ENCODE data around the gene GAPDHS. TPM values are rescaled to one million over a fixed set of nuclear protein-coding genes. Genes with fewer than 3 reads are reported as not detected.
A peak's percentile ranks its signal among the peaks of the same experiment; 100 is the strongest.

Gene GAPDHS
- 3.2 TPM in 1 of 2 replicates, not detected in the other for total RNA-seq (2014; rRNA removed; shearing (Covaris generic))

DNA sequence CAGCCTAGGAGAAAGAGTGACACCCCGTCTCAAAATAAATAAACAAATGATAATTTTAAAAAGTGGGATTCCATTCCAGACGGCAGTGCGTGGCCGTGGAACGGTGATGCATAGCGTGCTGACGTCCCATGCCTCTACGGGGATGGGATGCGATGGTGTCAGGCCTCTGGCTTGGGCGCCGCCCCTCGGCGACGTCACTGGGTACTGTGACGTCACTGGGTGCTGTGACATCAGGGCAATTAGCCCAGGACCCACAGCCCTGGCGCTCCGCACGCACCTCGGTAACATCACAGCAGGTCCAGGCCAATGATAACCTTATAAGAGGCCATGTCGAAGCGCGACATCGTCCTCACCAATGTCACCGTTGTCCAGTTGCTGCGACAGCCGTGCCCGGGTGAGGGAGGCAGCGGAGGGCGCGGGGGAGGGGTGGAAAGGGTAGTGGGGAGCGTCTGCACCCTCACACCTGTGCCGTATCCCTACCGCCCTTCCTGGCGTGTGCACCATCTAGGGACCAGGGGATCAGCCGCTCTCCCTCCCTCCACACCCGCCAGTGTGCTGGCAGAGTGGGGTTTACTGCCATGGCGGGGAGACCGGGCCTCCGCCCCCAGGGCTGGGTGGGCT lies at the start of gene GAPDHS:
Gene GAPDHS, plus strand, starts transcription at position 256 of the 621 bp plus-strand sequence. Its CDS starts 72 bp downstream, at position 328.
- in situ Hi-C loops (cut with HindIII; ENCODE audit: low sequenced_read_pairs), result no loop called here

DNA sequence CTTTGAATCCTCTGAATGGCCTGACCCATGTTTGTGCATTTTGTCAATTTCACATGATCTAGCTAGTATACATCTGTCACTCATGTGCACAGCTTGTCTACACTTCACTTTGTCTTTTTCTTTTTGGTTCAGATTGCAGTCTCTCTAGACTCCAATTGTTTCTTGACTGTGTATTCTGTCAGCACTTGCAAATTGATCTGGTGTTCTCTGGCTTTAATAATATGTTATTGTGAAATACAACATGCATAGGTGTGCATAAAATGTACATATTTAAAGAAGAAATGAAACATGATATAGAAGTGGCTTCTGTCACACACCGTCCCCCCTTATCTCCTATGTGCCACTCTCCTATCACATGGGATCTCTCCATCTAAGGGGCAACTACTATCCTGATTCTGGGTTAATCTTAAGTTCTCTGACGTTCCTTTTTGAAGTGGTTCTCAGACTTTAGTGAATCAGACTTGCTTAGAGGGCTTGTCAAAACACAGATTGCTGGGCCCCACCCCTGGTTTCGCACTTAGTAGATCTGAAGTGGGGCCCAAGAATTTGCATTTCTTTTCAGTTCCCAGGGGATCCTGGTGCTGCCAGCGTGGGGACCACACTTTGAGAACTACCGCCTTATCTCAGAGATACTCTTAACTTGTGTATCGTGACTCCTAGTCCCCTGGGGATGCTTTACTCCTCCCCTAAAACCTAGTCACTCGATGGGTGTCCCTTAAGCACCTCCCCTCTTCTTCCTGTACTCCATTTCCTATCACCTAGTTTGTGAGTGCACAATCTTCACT lies 48.8 kb upstream of the GAPDHS start:
- in situ Hi-C loops (cut with HindIII; ENCODE audit: low sequenced_read_pairs), result no loop called here
- DNase-seq (ENCODE audit: low spot score), result no peak

More for the DNA sequence above, at the start of gene GAPDHS:
- no peak for DNase-seq (ENCODE audit: low spot score)

DNA sequence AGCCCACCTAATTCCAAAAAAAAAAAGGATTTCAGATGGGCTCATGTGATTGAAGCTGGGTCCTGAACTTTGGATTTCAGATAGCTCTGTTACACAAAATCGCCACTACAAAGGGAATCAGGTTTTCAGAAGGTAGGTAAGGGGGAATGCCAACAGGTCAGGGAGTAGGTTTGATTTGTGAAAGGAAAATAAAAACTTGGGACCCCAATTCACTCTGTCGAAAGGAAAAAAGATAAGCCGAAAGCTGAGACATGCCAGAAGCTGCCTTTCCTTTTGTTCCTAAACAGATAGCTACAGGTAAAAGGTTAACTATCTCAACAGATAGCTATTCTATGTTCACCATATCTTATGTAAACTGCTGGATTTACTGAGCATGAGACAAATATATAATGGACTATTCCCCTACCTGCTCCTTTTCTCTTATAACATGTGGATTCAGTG lies 47.0 kb upstream of the GAPDHS start:
- in situ Hi-C loops (cut with HindIII; ENCODE audit: low sequenced_read_pairs), result no loop called here
- no peak for DNase-seq (ENCODE audit: low spot score)

DNA sequence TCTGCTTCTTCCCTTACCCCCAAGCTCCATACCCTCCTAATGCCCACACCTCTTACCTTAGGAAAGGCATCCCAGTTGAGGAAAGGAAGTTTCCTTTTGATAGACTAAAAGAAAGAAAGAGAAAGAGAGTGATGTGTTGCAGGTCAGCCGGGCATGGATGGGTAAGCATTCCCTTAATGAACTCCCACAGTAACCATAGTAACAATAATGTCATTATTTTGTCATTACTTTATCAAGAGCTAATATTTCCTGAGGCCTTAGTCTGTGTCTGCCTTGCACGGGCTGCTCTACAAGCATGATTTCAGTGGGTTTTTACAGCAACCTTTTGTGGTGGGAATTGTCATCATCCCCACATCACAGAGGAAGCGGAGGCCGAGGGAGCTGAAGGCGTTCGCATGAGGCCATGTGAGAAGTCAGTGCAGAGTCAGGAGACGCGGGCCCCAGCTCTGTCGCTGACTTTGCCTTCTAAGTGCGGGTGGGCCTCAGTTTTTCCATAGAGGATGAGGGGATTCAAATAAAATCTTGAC lies 45.5 kb upstream of the GAPDHS start:
- in situ Hi-C loops (cut with HindIII; ENCODE audit: low sequenced_read_pairs), result no loop called here
- DNase-seq (ENCODE audit: low spot score), result no peak

DNA sequence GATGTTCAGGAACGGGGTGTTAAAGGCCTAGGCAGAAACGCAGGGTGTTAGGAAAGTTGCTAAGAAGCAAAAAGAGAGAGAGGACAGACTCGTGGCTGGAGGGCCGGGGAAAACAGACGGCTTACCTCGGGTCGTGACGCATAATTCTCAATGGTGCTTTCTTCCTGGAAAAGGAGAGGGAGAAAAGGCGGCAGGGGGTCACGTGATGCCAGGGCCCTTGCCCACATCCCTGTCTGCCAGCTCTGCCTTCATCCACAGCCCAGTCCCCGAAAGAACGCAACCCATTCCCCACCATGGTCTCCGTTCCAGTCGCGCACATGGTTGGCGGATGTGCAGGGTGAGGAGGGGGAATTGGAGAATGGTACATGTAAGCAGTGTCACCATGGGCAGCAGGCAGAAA lies 44.6 kb upstream of the GAPDHS start:
- in situ Hi-C loops (cut with HindIII; ENCODE audit: low sequenced_read_pairs), result no loop called here
- DNase-seq (ENCODE audit: low spot score), result no peak

DNA sequence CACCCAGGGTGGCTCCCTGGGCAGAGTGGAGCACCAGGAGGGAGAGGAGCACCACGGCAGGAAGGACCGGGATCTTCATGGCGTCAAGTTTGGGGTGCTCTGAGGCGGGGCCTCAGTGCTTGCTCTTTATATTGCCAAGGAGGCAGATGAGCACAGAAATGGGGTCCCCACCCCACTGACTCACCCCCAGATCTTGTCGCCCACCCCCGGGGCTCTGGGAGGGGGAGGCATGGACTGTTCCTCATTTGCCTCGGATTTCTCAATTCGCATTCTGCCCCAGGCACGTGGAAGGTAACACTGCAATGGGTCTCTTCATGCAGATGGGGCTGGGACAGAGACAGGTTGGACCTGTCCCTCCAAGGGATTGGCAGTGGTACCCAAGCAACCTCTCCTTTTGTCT lies 42.9 kb upstream of the GAPDHS start, which contains the start of gene KRTDAP:
Gene KRTDAP, minus strand, starts transcription at position 101 of the 400 bp plus-strand sequence. Its CDS starts 22 bp downstream, at position 79.
- in situ Hi-C loops (cut with HindIII; ENCODE audit: low sequenced_read_pairs), result no loop called here
- DNase-seq (ENCODE audit: low spot score), result no peak

DNA sequence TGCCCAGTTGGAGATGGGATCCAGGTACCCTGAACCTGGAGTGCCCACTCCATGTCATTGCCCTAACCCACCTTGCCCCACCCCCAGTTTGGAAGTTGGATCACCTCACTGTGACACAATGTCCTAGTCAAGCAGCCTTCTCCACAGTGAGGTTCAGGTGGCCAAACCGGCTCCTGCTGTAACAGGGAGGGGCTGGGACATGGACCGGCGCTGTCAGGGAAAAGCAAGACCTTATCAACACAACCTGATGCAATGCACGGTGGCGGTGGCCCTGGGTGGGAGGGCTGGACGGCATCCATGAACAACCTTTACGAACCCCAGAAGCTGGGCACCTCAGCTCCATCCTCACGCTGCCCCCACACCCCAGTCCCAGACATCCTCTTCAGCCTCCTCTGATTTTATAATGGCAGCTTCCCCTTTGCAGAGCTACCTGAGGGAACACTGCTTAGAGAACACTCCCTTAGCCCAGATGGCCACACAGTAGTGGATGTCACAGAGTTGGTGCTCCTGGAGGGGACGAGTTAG lies 41.4 kb upstream of the GAPDHS start:
- DNase-seq (ENCODE audit: low spot score), result no peak
- in situ Hi-C loops (cut with HindIII; ENCODE audit: low sequenced_read_pairs), result no loop called here

DNA sequence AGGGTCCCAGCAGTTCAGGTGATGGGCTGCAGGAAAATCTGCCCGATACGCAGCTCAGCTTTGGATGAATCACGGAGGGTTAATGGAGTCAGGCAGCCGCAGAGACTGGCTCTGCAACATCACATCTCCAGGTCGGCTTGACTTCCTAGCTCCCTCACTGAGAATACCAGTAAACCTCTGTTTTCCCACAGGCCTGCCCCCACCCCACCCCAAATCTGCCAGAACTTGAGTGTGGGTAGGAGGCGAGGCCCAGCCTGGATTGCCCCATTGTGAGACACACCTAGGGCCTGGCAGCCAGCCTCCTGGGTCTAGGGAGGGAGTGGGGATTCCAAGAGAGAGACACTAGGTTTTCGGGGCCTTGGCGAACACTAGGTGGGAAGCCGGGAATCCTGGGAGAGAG lies 39.3 kb upstream of the GAPDHS start:
- in situ Hi-C loops (cut with HindIII; ENCODE audit: low sequenced_read_pairs), result no loop called here
- no peak for DNase-seq (ENCODE audit: low spot score)

DNA sequence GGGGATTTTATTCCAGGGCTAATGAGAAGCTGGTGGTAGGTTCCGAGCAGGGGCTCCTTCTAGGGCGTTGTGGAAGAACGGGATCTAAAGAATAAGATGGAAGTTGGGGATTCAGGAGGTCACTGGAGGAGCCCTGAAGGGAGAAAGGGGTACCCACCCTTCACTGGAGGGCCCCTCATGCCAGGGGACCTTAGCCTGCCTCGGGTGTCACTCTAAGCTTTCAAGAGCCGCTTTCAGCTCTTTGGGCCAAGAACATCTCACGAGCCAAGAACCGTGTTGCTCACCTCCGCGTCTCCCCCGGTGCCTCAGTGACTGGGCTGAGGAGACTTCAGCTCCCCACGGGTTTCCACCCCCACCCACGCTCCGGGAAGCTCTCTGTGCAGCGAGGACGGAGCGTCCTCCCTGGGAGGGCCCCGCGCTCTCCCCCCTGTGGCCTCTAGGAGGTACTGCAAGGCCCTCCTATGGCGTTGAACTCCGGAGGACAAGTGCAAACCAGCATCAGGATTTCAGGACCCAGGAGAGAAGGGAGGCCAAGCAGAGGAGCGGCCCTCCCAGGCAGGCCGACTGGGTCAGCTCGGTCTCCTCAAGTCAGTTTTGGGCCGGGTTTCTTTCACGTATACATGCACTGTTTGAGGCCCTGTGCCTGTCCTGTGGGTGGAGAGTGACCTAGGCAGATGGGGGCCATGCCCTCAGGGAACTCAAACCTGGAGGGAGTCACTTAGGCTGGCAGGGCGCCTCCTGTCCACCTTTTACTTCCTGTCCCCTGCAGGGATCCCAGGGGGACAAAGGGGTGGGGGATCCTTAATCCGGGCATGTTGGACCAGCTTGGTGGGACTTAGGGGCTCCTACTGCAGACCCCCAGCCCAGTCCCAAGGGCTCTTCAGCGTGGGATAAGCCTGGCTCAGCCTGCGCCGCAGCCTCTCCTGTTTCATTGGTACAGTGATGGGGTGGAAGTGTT lies 37.9 kb upstream of the GAPDHS start:
- in situ Hi-C loops (cut with HindIII; ENCODE audit: low sequenced_read_pairs), result no loop called here
- peak; percentile 32 for DNase-seq (ENCODE audit: low spot score)

DNA sequence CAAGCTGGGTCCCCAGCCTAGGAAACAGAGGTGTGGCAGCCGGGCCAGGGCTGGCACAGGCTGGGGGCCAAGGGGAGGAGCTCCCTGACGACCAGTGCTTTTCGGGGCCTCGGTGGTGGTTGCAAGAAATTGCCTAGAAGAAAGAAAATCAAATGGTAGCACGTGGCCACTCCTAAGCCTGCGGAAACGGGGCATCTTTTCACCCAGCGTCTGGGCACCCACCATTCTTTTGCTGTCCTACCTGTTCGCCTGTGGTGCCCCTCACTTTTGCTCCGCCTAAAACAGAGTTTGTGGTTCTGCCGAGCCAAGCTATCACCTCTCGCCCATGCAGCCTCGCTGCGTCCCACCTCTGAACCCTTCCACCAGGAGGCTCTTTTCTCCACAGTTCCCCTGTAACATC lies 35.9 kb upstream of the GAPDHS start:
- in situ Hi-C loops (cut with HindIII; ENCODE audit: low sequenced_read_pairs), result no loop called here
- DNase-seq (ENCODE audit: low spot score), result no peak

DNA sequence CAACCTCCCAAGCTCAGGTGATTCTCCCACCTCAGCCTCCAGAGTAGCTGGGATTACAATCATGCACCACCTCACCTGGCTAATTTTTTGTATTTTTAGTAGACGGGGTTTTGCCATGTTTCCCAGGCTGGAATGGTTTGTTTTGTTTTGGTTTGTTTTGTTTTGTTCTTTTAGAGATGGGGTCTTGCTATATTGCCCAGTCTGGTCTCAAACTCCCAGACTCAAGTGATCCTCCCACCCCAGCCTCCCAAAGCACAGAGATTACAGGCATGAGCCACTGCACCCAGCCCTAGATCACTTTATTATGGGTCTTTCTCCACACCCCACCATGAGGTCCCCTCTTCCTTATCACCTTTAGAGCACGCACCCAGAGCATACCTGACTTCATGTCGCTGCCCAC lies 35.0 kb upstream of the GAPDHS start:
- no peak for DNase-seq (ENCODE audit: low spot score)
- in situ Hi-C loops (cut with HindIII; ENCODE audit: low sequenced_read_pairs), result no loop called here

DNA sequence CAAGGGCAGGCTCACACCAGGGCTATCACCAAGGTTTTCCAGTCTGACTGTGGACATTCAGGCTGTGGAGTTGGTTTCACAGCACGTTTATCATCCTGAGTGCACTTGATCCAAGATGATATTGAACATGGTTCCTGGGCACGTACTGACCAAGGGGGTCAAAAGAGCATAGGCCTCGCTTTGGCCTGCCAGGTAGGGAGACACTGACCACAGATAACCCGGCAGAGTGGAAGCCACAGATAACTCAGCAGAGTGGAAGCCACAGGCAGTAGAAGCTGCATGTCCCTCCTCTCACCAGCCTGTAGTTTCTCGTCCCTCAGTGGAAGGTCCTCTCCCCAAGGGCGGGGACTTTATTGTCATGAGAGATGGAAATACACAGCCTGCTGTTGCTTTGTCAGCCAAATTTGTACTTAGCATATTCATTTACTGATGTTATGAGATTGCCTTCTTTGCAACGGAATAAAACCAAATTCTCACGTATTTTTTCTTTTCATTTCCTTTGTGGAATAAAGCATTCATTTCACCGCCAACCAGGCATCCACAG lies 34.2 kb upstream of the GAPDHS start:
- in situ Hi-C loops (cut with HindIII; ENCODE audit: low sequenced_read_pairs), result no loop called here
- DNase-seq (ENCODE audit: low spot score), result no peak

DNA sequence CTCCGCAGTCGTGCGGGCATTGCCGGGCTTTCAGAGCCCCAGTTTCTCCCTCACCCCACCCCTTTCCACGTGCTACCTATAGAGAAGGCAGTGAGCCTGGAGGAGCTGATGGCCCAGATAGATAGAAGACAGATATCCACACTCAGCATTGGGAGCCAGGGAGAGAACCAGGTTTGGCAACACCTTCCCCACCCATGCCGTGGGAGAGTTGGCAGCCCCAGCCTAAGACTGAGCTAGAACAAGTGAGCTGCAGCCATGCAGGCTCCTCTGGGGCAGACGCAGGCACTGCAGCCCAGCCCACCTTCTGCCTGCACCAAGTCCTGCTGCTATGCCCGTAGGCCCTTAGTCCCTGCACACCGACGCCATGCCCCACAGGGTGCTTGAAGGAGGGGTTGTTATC lies 32.6 kb upstream of the GAPDHS start:
- in situ Hi-C loops (cut with HindIII; ENCODE audit: low sequenced_read_pairs), result no loop called here
- DNase-seq (ENCODE audit: low spot score), result no peak

DNA sequence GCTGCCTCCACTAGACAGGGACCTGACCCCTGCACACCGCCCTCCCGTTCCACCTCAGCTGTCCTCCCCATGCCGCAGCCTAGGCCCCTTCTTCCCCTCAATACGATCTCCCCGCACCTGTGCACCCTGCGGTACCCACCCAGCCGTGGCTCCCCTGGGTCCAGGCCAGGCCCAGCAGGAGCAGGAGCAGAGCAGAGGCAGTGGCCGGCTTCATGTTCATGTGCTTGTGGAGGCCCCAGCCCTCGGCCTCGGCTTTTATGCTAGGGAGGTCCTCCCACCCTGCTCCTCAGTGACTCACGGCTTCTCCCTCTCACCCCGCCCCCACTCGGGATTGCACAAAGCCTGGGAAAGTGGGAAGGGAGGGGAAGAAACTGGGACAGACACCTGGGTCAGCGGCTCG lies 31.6 kb upstream of the GAPDHS start:
- no peak for DNase-seq (ENCODE audit: low spot score)
- in situ Hi-C loops (cut with HindIII; ENCODE audit: low sequenced_read_pairs), result no loop called here

DNA sequence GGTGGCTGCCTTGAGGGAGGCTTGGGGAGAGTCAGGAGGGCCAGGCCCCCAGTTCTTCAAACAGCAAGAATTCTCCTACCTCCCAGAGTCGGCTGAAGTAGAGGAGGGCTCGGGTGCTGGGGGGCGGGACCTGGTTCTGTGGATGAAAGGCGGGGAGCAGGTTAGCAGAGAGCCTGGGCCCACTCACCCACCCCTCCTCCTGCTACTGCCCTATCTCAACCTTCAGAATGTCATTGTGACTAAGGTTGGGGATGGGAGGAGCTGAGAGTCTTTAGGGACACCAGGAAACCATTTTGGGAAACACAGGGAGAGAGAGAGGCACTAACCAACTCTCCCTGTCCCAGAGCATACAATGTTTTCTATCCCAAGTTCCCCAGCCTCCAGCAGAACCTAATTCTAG lies 30.5 kb upstream of the GAPDHS start:
- no peak for DNase-seq (ENCODE audit: low spot score)
- in situ Hi-C loops (cut with HindIII; ENCODE audit: low sequenced_read_pairs), result no loop called here

DNA sequence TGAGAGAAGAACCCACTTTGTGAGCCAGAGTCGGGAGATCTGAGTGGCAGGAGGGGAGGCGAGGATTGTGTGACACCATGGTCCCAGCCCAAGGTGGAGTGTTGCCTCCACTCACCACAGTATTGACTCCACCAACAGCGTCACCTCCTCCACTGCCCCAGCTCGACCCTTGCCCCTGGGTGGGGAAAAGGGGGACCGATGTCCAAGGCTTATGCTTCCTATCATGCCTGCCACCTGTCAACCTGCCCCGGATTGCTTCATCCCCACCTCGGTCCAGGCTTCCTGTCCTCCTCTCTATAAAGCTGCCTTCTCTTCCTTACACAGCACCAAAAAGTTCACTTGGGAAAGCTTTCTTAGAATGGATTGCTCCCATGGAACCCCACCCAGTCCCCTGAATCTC lies 27.2 kb upstream of the GAPDHS start:
- DNase-seq (ENCODE audit: low spot score), result no peak
- in situ Hi-C loops (cut with HindIII; ENCODE audit: low sequenced_read_pairs), result no loop called here

DNA sequence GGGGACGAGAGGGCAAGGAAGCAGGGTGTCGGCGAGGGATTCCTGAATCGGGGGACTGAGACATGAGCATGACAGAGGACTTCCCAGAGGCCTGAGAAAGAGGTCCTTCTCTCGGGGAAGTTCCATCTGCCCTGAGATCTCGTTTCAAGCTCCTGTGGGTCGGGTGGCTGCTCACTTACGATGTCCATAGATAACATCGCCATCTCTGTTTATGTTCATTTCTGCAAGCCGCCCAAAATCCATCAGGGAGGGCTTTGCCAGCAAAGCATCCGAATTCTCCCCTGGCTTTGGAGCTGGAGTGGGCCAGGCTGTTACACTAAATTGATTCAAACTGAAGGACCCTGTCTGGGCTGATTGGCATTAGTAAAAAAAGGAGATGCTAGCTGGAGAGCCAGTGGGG lies 25.7 kb upstream of the GAPDHS start:
- in situ Hi-C loops (cut with HindIII; ENCODE audit: low sequenced_read_pairs), result no loop called here
- no peak for DNase-seq (ENCODE audit: low spot score)

DNA sequence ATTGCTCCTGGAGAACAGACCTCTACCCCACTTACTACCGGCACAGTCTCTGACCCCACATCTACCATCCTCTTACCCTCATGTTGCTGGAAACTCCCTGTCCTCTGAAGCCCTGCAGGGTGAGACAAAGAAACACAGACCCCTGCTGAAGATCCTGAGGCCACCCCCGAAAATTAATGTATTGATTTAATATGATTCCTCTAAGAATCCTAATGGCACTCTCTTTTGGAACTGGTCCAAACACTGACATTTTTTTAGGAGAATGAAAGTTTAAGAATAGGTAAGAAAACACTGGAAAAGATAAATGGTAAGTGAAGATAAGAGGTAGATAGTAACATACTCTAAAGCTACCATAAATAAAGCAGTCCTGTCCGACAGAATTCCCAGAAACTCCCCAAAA lies 25.1 kb upstream of the GAPDHS start:
- no peak for DNase-seq (ENCODE audit: low spot score)
- in situ Hi-C loops (cut with HindIII; ENCODE audit: low sequenced_read_pairs), result no loop called here
